ENCODE measurements around the gene UBAP1L. TPM values are rescaled to one million over a fixed set of nuclear protein-coding genes. Genes with fewer than 3 reads are reported as not detected.

UBAP1L gene
- total RNA-seq, 1 experiment from 2014 or later, result 3.0 TPM

GRCh38 chr15:65096481-65097385 is 18.3 kb downstream of the UBAP1L start:
- Mint-ChIP-seq H3K36me3 (ENCODE audit: insufficient read depth in 1 of 3, low read depth in 3 of 3) (peaks cover 0 to 17% (median 8%) of the 10 kb centered on the region in 3 experiments; a peak in 6 of 7 replicates), H3K27me3 (ENCODE audit: low read depth) (no peaks in the 10 kb centered on the region; the same call in 1 of the 2 replicates), H3K9me3 (no peaks in the 10 kb centered on the region), H3K4me3 (no peak overlapping the region), H3K27ac (no peak overlapping the region), H3K4me1 (peaks cover 6 to 9% of the 10 kb centered on the region in 2 experiments; a peak in 3 of 4 replicates)
- H2AFZ ChIP-seq (ENCODE audit: low read length), result no peak overlapping the region
- H3K79me2 ChIP-seq (ENCODE audit: insufficient read depth, low read length), result no peaks in the 10 kb centered on the region
- no peak overlapping the region for H4K5ac ChIP-seq (ENCODE audit: insufficient read length, low read depth, low read length)
- H2BK12ac ChIP-seq (ENCODE audit: insufficient read length, low read depth, low read length), result no peak overlapping the region
- no peak overlapping the region for H2BK120ac ChIP-seq (ENCODE audit: low read depth, low read length, poor library complexity, severe bottlenecking)
- H3K9me3 ChIP-seq (ENCODE audit: control insufficient read depth, low read depth, low read length), result no peaks in the 10 kb centered on the region
- H3K14ac ChIP-seq (ENCODE audit: insufficient read depth, low read length), result no peak overlapping the region
- H3K4me1 ChIP-seq (ENCODE audit: insufficient read depth, low read length), result no peaks in the 10 kb centered on the region
- H3K79me1 ChIP-seq (ENCODE audit: insufficient read depth, low read depth, low read length, poor library complexity, severe bottlenecking), result no peaks in the 10 kb centered on the region
- no peak overlapping the region for H3K9ac ChIP-seq (ENCODE audit: extremely low read depth, insufficient read length, low read length)
- no CpG with 5 or more reads among the region's 6 CpGs for WGBS (ENCODE audit: extremely low coverage, insufficient read length, low lambda C conversion rate)
- H2BK5ac ChIP-seq (ENCODE audit: insufficient read length, low read length), result no peak overlapping the region
- H2BK15ac ChIP-seq (ENCODE audit: low read depth, low read length), result no peak overlapping the region
- H3K18ac ChIP-seq (ENCODE audit: insufficient read length, low read depth, low read length), result no peak overlapping the region
- H2BK20ac ChIP-seq (ENCODE audit: low read depth, low read length, poor library complexity, severe bottlenecking), result no peak overlapping the region
- H3K56ac ChIP-seq (ENCODE audit: insufficient read length, low read depth, low read length), result no peak overlapping the region
- H2AK5ac ChIP-seq (ENCODE audit: insufficient read length, low read length), result no peak overlapping the region
- no peak overlapping the region for H3K23ac ChIP-seq (ENCODE audit: insufficient read length, low read depth, low read length)
- H4K91ac ChIP-seq (ENCODE audit: insufficient read length, low read depth, low read length), result no peak overlapping the region
- H3K27me3 ChIP-seq (ENCODE audit: insufficient read depth, low read length), result no peaks in the 10 kb centered on the region
- no peak for TF ChIP-seq CTCF (conservative IDR thresholded peaks at IDR 0.05)
- DNase-seq, result no peak
- H3K4ac ChIP-seq (ENCODE audit: low read depth, low read length), result no peak overlapping the region
- no peak overlapping the region for H3K4me2 ChIP-seq (ENCODE audit: insufficient read depth, insufficient read length, low read length)
- peaks cover 1% of the 10 kb centered on the region for H3K23me2 ChIP-seq (ENCODE audit: insufficient read length, low read depth, low read length, poor library complexity, severe bottlenecking)
- H3K27ac ChIP-seq (ENCODE audit: insufficient read length, low read depth, low read length), result no peak overlapping the region
- H4K8ac ChIP-seq (replicated peaks; ENCODE audit: insufficient read length, low read depth, low read length), result no peak overlapping the region
- H3T11ph ChIP-seq (ENCODE audit: low read length), result no peak overlapping the region
- no peaks in the 10 kb centered on the region for H4K20me1 ChIP-seq (ENCODE audit: control insufficient read depth, insufficient read depth, insufficient read length)

All from H9 (cell line).